Neural cell (in vitro differentiated cells): ENCODE results near the gene CDH7. TPM values are rescaled to one million over a fixed set of nuclear protein-coding genes. Genes with fewer than 3 reads are reported as not detected.

Source experiments
- H2AFZ ChIP-seq: fragments of 200-600, 300-800 bp; sonication (generic), shearing (Covaris generic); 2 replicates; pipeline ENCODE4 v1.6.0; 2014; ENCODE audit warnings: low read depth, mild to moderate bottlenecking, antibody characterized with exemption, low read length, moderate library complexity
- H3F3A ChIP-seq: fragments of 200-600 bp; shearing (Covaris generic); 2 replicates; pipeline ENCODE4 v1.6.1; 2016; ENCODE audit warnings: mild to moderate bottlenecking, moderate library complexity, mixed read lengths, antibody characterized with exemption, low read length; ENCODE audit not compliant: insufficient read depth, poor library complexity, severe bottlenecking
- H3K27ac ChIP-seq: fragments of 200-600, 300-800 bp; sonication (generic), shearing (Covaris generic); 2 replicates; pipeline ENCODE4 v1.5.1; 2014; ENCODE audit warnings: mild to moderate bottlenecking, low read length, moderate library complexity
- H3K27me3 ChIP-seq: fragments of 300-800, 200-600 bp; sonication (generic), shearing (Covaris generic); 2 replicates; pipeline ENCODE4 v1.6.0; 2014; ENCODE audit warnings: mild to moderate bottlenecking, low read depth, low read length, moderate library complexity; ENCODE audit not compliant: insufficient read depth
- H3K36me3 ChIP-seq: fragments of 300-800, 200-600 bp; sonication (generic), shearing (Covaris generic); 2 replicates; pipeline ENCODE4 v1.5.1; 2014; ENCODE audit warnings: mild to moderate bottlenecking, antibody characterized with exemption, low read length, moderate library complexity; ENCODE audit not compliant: insufficient read depth
- H3K4me2 ChIP-seq: fragments of 300-800, 200-600 bp; sonication (generic), shearing (Covaris generic); 2 replicates; pipeline ENCODE4 v1.6.0; 2014; ENCODE audit warnings: mild to moderate bottlenecking, low read length
- H3K4me3 ChIP-seq: fragments of 300-800, 200-600 bp; sonication (generic), shearing (Covaris generic); 2 replicates; pipeline ENCODE4 v1.5.1; 2014; ENCODE audit warnings: mild to moderate bottlenecking, low read length, moderate library complexity
- H3K79me2 ChIP-seq: fragments of 200-600 bp; shearing (Covaris generic); replicated peaks from 2 replicates; pipeline ENCODE4 v1.6.0; 2014; ENCODE audit warnings: mild to moderate bottlenecking, low read length, moderate library complexity; ENCODE audit not compliant: insufficient read depth
- H3K9ac ChIP-seq: fragments of 300-800, 200-600 bp; sonication (generic), shearing (Covaris generic); 2 replicates; pipeline ENCODE4 v1.6.1; 2016; ENCODE audit warnings: mild to moderate bottlenecking, low read length, mixed read lengths
- H3K9me2 ChIP-seq: fragments of 200-600 bp; shearing (Covaris generic); 2 replicates; pipeline ENCODE4 v1.6.1; 2016; ENCODE audit warnings: mild to moderate bottlenecking, low read length, mixed read lengths; ENCODE audit not compliant: insufficient read depth
- H3K9me3 ChIP-seq: fragments of 200-600, 300-800 bp; sonication (generic), shearing (Covaris generic); 2 replicates; pipeline ENCODE4 v1.6.1; 2016; ENCODE audit warnings: mild to moderate bottlenecking, mixed run types, low read length, moderate library complexity, mixed read lengths
- H4K20me1 ChIP-seq: fragments of 200-600 bp; shearing (Covaris generic); 2 replicates; pipeline ENCODE4 v1.6.1; 2016; ENCODE audit warnings: mild to moderate bottlenecking, mixed run types; ENCODE audit not compliant: insufficient read depth
- EP300 ChIP-seq: fragments of 450-650 bp; conservative IDR thresholded peaks from 2 replicates; pipeline ENCODE4 v1.6.1; 2014; ENCODE audit warnings: antibody characterized with exemption, mild to moderate bottlenecking, moderate library complexity; ENCODE audit not compliant: poor library complexity, severe bottlenecking
- MXI1 ChIP-seq: fragments of 450-650 bp; conservative IDR thresholded peaks from 2 replicates; pipeline ENCODE4 v1.6.1; 2014; ENCODE audit warnings: antibody characterized with exemption, mild to moderate bottlenecking; ENCODE audit not compliant: poor library complexity, severe bottlenecking
- POLR2AphosphoS5 ChIP-seq: IDR thresholded peaks from 2 replicates; pipeline ENCODE4 v1.6.1; 2012
- SMC3 ChIP-seq: fragments of 450-650 bp; conservative IDR thresholded peaks from 2 replicates; pipeline ENCODE4 v1.6.1; 2014; ENCODE audit warnings: antibody characterized with exemption, mild to moderate bottlenecking, moderate library complexity; ENCODE audit not compliant: poor library complexity
- TAF1 ChIP-seq: IDR thresholded peaks from 2 replicates; pipeline ENCODE4 v1.6.1; 2012; ENCODE audit warnings: low read depth
- polyA plus RNA-seq: library from polyadenylated mRNA; depleted of rRNA; stranded (reverse); fragments of >200 nt; gene quantifications from 2 replicates; pipeline ENCODE4 v1.2.3, GENCODE V29; 2014
- TF ChIP-seq, protein P1 (sequence below): IDR thresholded peaks from 2 replicates; pipeline ENCODE4 v1.6.1; 2012; ENCODE audit warnings: borderline replicate concordance
- TF ChIP-seq, protein P2 (sequence below): fragments of 450-650 bp; IDR thresholded peaks from 2 replicates; pipeline ENCODE4 v1.5.1; 2014; ENCODE audit warnings: antibody characterized with exemption, mild to moderate bottlenecking, moderate library complexity; ENCODE audit not compliant: poor library complexity, severe bottlenecking

CDH7 gene
- polyA plus RNA-seq, 1 donor from 2014 or later: 7.4 TPM

DNA sequence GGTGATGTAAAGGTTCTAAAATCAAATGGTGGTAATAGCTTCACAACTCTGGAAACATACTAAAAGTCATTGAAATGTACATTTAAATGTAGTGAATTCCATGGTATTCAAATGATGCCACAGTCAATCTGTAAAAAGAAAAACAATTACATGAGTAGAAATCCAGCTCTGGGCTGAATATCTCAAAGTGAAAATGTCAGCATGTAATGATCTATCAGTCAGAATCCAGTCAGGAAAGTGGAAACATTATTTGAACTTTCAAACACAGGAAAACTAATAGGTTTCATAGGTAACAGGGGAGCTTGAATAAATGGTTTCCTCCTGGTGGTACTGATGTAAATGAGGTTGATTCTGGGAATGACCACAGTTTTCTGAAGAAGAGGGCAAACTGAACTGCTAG lies 186.4 kb downstream of the CDH7 start:
- Histone ChIP-seq H3F3A (peaks cover 5% of the 10 kb centered on the region), H3K27ac (peak overlapping the region; percentile 30), H4K20me1 (no peaks in the 10 kb centered on the region)

DNA sequence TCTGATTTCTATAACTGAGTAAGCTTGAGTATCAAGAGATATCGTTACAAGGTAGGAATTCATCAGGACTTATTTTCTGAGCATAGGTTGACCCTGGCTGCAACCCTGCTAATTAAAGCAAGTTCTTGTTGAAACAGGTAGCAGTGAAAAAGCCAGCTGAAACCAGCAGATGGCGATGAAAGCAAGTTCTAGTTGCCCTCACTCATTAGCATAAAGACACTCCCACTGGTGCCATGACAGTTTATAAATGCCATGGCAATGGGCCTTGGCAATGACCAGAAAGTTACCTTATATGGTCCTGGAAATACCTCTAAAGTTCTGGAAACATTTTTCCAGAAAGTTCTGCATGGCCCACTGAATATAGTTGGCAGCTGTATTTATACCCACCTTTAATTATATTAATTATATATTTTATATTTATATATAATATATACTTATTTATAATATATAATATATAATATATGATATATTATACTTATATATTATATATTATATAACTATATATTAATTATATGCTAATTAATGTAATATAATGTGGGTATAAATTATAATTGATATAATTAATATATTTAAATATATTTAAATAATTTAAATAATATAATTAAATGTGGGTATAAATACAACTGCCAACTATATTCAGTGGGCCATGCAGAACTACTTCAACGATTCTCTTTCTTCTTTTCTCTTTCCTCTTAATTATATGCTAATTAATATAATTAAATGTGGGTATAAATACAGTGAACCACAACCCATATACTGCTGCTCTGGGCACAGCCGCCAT lies 188.0 kb downstream of the CDH7 start:
- H2AFZ ChIP-seq: no peak overlapping the region
- H3K36me3 ChIP-seq: no peaks in the 10 kb centered on the region
- TF ChIP-seq, protein P1, sequence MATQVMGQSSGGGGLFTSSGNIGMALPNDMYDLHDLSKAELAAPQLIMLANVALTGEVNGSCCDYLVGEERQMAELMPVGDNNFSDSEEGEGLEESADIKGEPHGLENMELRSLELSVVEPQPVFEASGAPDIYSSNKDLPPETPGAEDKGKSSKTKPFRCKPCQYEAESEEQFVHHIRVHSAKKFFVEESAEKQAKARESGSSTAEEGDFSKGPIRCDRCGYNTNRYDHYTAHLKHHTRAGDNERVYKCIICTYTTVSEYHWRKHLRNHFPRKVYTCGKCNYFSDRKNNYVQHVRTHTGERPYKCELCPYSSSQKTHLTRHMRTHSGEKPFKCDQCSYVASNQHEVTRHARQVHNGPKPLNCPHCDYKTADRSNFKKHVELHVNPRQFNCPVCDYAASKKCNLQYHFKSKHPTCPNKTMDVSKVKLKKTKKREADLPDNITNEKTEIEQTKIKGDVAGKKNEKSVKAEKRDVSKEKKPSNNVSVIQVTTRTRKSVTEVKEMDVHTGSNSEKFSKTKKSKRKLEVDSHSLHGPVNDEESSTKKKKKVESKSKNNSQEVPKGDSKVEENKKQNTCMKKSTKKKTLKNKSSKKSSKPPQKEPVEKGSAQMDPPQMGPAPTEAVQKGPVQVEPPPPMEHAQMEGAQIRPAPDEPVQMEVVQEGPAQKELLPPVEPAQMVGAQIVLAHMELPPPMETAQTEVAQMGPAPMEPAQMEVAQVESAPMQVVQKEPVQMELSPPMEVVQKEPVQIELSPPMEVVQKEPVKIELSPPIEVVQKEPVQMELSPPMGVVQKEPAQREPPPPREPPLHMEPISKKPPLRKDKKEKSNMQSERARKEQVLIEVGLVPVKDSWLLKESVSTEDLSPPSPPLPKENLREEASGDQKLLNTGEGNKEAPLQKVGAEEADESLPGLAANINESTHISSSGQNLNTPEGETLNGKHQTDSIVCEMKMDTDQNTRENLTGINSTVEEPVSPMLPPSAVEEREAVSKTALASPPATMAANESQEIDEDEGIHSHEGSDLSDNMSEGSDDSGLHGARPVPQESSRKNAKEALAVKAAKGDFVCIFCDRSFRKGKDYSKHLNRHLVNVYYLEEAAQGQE: no peak
- TF ChIP-seq, protein P2, sequence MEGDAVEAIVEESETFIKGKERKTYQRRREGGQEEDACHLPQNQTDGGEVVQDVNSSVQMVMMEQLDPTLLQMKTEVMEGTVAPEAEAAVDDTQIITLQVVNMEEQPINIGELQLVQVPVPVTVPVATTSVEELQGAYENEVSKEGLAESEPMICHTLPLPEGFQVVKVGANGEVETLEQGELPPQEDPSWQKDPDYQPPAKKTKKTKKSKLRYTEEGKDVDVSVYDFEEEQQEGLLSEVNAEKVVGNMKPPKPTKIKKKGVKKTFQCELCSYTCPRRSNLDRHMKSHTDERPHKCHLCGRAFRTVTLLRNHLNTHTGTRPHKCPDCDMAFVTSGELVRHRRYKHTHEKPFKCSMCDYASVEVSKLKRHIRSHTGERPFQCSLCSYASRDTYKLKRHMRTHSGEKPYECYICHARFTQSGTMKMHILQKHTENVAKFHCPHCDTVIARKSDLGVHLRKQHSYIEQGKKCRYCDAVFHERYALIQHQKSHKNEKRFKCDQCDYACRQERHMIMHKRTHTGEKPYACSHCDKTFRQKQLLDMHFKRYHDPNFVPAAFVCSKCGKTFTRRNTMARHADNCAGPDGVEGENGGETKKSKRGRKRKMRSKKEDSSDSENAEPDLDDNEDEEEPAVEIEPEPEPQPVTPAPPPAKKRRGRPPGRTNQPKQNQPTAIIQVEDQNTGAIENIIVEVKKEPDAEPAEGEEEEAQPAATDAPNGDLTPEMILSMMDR: peak; percentile 36
- H3K4me2 ChIP-seq: no peak overlapping the region
- no peak overlapping the region for H3K4me3 ChIP-seq
- no peak overlapping the region for H3K27ac ChIP-seq
- H3K9me3 ChIP-seq: no peaks in the 10 kb centered on the region
- no peaks in the 10 kb centered on the region for H3K27me3 ChIP-seq
- no peak overlapping the region for H3K9ac ChIP-seq
- no peaks in the 10 kb centered on the region for H3K79me2 ChIP-seq
- H3K9me2 ChIP-seq: no peaks in the 10 kb centered on the region
- peaks cover 5% of the 10 kb centered on the region for H3F3A ChIP-seq
- H4K20me1 ChIP-seq: no peaks in the 10 kb centered on the region

More for the DNA sequence above, 186.4 kb downstream of the CDH7 start:
- Histone ChIP-seq H3K4me3 (no peak overlapping the region), H3K27me3 (no peaks in the 10 kb centered on the region), H2AFZ (no peak overlapping the region), H3K9ac (no peak overlapping the region), H3K4me2 (no peak overlapping the region), H3K79me2 (no peaks in the 10 kb centered on the region), H3K9me3 (no peaks in the 10 kb centered on the region), H3K36me3 (no peaks in the 10 kb centered on the region), H3K9me2 (no peaks in the 10 kb centered on the region)
- TF ChIP-seq, protein P2: no peak
- TF ChIP-seq, protein P1: peak; percentile 79
- TF ChIP-seq TAF1 (no peak), POLR2AphosphoS5 (peak; percentile 55), MXI1 (no peak), EP300 (peak; percentile 85), SMC3 (no peak)
